Stomach smooth muscle (tissue), 2 donors: ENCODE data around the gene CEBPE.

Experiments used
- H3K27ac ChIP-seq: one replicate; pipeline ENCODE4 v1.7.0; 2013; ENCODE audit warnings: mild to moderate bottlenecking, low read length, inconsistent platforms
- H3K27me3 ChIP-seq, 2 donors: one replicate each; pipeline ENCODE4 v1.7.0; 2013; ENCODE audit warnings: low read length in 2 of 2; ENCODE audit not compliant: insufficient read depth in 2 of 2, control insufficient read depth in 1 of 2
- H3K36me3 ChIP-seq, 2 donors: one replicate each; pipeline ENCODE4 v1.7.0; 2013; ENCODE audit warnings: low read length in 2 of 2; ENCODE audit not compliant: control insufficient read depth in 2 of 2, insufficient read depth in 2 of 2
- H3K4me1 ChIP-seq: one replicate; pipeline ENCODE4 v1.7.0; 2013; ENCODE audit warnings: low read length; ENCODE audit not compliant: control insufficient read depth, insufficient read depth
- H3K4me3 ChIP-seq, 2 donors: one replicate each; pipeline ENCODE4 v1.7.0; 2013; ENCODE audit warnings: low read length in 2 of 2
- H3K9ac ChIP-seq, 2 donors: one replicate each; pipeline ENCODE4 v1.7.0; 2013; ENCODE audit warnings: low read length in 2 of 2, mild to moderate bottlenecking in 1 of 2
- H3K9me3 ChIP-seq, 2 donors: one replicate each; pipeline ENCODE4 v1.7.0; 2013; ENCODE audit warnings: low read length in 2 of 2; ENCODE audit not compliant: control insufficient read depth in 2 of 2
- donor health status: healthy.
- donor health status: Pancreatic carcinoma.

CEBPE gene

DNA sequence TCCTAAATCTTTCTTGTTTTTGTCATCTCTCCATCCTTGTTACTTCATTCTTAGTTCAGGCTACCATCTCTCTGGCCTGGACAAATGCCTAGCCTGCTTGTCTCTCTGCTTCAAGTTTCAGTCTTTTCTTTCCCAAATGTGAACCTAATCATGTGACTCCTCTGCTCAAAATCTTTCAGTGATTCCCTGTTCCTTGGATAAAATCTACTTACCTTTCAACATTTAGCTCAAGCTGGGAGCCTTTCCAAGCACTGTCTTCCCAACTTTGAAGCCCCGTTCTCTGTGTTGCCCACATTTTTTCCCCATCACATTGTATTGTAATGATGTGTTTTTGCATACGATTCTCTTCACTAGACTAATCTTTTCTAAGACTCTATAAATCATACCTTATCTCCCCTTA lies 39.7 kb upstream of the CEBPE start:
- H3K27ac ChIP-seq: no peak overlapping the region
- no peak overlapping the region for H3K9ac ChIP-seq
- no peaks in the 10 kb centered on the region for H3K36me3 ChIP-seq
- H3K9me3 ChIP-seq: no peaks in the 10 kb centered on the region
- no peak overlapping the region for H3K4me3 ChIP-seq
- H3K4me1 ChIP-seq: peaks cover 20% of the 10 kb centered on the region
- H3K27me3 ChIP-seq: no peaks in the 10 kb centered on the region

DNA sequence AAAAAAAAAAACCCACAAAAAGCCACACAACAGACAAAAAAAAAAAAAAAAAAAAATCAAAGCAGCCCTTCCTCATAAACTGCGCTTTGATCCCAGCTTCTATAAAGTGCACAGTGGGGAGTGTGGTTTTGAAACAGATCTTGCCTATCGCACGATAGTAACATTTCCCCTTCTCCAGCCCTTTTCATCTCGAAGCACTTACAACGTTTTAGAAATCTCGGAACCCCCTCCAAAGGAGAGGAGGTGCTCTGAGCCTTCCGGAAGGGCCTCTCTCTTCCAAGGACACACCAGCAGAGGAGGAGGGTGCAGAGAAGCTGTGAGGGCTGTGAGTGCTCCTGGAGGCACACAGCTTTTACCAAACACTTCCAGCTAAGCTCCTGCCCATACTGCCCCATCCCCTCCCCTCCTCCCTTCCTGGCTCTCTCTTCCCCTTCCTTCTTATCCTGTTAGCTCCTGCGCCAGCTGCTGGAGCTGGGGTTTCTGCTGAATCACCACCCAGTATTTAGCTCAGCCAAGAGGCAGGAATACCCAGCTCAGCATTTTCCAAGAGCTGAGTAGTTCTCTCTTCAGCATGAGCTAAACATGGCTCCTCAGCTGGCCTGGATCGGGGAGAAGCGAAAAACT lies 36.0 kb upstream of the CEBPE start:
- Histone ChIP-seq H3K9ac (peak overlapping the region; percentile 58 to 66), H3K36me3 (no peaks in the 10 kb centered on the region), H3K4me3 (peak overlapping the region; percentile 21 to 52), H3K9me3 (no peaks in the 10 kb centered on the region), H3K4me1 (peaks cover 37% of the 10 kb centered on the region), H3K27ac (peak overlapping the region; percentile 97), H3K27me3 (no peaks in the 10 kb centered on the region)

DNA sequence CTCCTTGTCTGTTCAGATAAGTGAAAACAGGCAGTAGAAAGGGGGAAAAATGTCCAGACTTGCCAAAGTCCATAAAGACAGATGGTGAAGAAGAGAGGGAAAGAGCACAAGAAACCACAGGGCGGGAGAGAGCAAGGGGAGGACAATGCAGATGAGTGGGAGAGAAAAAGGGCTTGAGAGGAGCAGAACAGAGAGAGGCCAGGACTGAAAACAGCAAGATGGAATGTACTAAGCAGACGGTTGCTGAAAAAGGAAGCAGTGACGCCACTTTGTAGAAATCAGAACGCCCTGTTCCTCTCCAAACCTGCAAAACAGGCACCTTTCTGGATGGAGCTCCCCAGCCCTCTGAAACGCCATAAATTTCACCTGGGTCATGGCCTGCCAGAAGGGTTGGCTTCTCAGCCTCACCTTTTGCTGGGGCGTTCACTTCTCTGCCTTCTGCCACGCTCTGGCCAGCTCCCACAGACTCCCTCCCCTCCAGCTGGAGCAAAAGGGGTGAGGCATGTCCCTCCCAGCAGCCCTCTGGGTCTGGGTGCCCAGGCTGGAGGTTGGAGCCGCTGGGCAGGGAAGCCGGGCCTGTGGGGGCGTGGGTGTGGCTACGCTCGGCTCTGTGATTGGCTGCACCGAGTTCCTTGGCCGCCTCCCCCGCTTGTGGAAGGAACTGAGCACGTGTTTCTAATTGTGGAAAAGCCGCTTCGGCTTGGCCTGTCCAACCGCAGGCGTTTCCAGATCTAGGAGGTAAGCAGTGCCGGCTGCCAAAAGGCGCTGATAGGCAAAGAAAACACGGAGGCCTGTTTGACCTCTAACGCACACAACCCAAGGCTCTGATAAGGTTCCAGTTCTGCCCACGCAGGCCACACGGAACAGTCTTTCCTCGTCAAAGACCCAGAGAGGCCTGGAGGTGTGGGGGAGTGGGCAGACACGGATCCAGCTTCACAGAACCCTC lies 35.1 kb upstream of the CEBPE start:
- Histone ChIP-seq H3K36me3 (no peaks in the 10 kb centered on the region), H3K9me3 (no peaks in the 10 kb centered on the region), H3K4me1 (peaks cover 37% of the 10 kb centered on the region), H3K27me3 (no peaks in the 10 kb centered on the region), H3K27ac (peak overlapping the region; percentile 97), H3K9ac (peak overlapping the region; percentile 66 to 72), H3K4me3 (peak overlapping the region; percentile 10 to 71)

DNA sequence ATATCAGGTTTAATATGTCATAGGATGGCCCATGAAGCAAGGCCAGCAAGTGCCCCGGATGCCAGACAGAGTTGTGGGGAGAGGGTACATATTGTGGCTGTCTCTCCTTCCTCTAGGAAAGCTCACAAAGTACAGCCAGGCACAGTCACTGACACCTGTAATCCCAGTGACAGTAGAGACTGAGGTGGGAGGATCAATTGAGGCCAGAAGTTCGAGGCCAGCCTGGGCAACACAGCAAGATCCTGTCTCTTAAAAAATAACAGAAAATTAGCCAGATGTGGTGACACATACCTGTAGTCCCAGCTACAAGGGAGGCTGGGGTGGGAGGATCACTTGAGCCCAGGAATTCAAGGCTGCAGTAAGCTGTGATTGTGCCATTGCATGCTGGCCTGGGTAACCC lies 32.3 kb upstream of the CEBPE start:
- Histone ChIP-seq H3K27me3 (no peaks in the 10 kb centered on the region), H3K4me1 (peaks cover 48% of the 10 kb centered on the region), H3K27ac (no peak overlapping the region), H3K4me3 (no peak overlapping the region), H3K36me3 (no peaks in the 10 kb centered on the region), H3K9me3 (no peaks in the 10 kb centered on the region), H3K9ac (no peak overlapping the region)

DNA sequence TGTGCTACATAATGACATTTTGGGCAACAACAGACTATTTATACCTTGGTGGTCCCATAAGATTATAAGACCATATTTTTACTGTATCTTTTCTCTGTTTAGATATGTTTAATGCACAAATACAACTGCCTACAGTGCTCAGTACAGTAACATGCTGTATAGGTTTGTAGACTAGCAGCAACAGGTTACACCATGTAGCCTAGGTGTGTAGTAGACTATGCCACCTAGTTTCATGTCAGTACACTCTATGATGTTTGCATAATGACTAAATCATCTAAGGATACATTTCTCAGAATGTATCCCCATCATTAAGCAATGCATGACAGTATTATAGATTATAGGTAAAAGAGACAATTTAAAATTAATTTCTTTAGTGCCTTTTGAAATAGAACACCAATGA lies 30.7 kb upstream of the CEBPE start:
- Histone ChIP-seq H3K9me3 (no peaks in the 10 kb centered on the region), H3K9ac (no peak overlapping the region), H3K27ac (peak overlapping the region; percentile 75), H3K27me3 (no peaks in the 10 kb centered on the region), H3K36me3 (no peaks in the 10 kb centered on the region), H3K4me1 (peaks cover 45% of the 10 kb centered on the region), H3K4me3 (no peak overlapping the region)

DNA sequence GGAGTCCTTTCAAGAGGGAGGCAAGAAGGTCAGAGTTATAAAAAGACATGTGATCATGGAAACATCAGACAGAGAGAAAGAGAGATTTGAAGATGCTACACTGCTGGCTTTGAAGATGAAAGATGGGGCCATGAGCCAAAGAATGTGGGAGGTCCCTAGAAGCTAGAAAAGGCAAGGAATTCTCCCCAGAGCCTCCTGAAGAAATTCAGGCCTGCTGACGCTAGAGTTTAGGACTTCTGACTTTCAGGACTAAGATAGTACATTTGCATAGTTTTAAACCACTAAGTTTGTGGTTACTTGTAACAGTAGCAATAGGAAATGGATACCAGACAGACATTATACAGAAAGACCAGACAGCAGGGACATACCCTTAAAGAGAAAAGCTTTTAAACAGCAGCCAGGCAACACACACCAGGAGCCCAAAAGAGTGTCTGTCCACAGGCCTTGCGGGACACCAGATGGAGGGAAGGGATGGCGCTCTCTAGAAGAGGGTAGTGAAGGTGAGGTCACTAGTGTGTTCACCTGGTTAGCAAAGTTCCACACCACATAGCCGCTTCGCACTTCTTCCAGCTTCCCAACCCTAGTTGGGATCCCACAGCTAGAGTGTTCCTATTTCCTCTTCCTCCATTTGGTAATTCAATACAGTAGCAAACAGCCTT lies 29.7 kb upstream of the CEBPE start:
- Histone ChIP-seq H3K4me1 (peaks cover 35% of the 10 kb centered on the region), H3K36me3 (no peaks in the 10 kb centered on the region), H3K27ac (peak overlapping the region; percentile 75), H3K4me3 (no peak overlapping the region), H3K9ac (no peak overlapping the region), H3K27me3 (no peaks in the 10 kb centered on the region), H3K9me3 (no peaks in the 10 kb centered on the region)

DNA sequence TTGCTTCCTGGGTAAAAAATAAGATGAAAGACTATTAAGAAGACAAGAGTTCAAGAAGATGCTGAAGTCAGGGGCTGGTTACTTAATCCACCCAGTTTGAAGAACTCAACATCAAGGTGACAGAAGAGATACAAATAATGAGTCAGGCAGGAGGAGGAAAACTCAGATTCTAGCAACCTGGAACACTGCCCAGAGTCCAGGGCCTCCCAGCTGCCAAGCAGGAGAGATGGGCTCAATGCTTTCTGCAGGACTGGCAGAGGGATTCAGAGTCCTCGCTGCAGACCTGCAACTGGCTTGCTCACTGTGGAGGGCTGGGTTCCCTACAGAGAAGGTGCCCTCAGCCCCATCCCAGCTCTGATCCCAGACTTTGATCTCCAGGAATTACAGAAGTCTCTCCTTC lies 28.6 kb upstream of the CEBPE start:
- H3K4me1 ChIP-seq: peaks cover 31% of the 10 kb centered on the region
- no peak overlapping the region for H3K9ac ChIP-seq
- H3K27ac ChIP-seq: peak overlapping the region; percentile 46

DNA sequence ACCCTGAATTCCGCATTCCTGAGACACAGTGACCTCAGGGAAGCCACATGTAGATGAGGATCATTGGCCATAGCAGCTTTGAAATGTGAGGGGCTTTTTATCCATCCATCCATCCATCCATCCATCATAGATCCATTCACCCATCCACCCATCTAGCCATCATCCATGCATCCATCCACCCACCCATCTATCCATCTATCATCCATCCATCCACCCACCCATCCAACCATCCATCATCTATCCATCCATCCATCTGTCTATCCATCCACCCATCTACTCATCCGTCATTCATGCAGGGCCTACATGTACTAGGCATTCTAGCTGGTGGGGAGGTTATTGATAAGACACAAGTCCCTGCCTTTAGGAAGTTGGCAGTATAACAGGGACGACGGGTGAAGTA lies 27.9 kb upstream of the CEBPE start:
- Histone ChIP-seq H3K9ac (no peak overlapping the region), H3K4me1 (peaks cover 36% of the 10 kb centered on the region)

More for the DNA sequence above, 28.6 kb upstream of the CEBPE start:
- Histone ChIP-seq H3K4me3 (no peak overlapping the region), H3K9me3 (no peaks in the 10 kb centered on the region), H3K36me3 (no peaks in the 10 kb centered on the region), H3K27me3 (no peaks in the 10 kb centered on the region)

DNA sequence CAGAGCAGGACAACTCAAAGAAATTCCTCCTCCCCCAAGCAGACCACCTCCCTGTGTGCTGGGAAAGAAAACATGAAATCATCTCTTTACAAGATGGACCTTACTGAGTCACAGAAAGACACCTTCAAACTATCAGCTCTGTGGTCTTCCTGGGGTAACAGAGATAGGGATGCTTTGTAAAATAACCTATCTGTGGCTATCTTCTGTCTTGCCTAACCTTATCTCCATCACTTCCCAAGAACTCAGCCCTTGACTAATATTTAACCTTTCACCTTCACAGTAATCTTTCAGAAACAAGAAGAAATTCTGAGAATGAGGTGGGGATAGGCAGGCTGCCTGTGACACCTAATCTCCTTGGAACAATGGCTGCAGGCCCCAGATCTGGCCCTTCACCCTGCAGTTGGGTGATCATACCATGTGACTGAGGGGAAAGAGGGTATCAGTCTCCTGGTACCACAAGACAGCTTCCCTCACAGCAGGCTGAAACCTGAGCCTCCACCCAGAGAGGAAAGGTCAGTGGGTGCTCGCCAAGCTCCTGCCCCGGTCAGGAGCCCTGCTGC lies 27.4 kb upstream of the CEBPE start:
- Histone ChIP-seq H3K4me3 (no peak overlapping the region), H3K9ac (peak overlapping the region in 1 of 2 donors; percentile 23), H3K9me3 (no peaks in the 10 kb centered on the region), H3K27ac (peak overlapping the region; percentile 53), H3K36me3 (no peaks in the 10 kb centered on the region), H3K27me3 (no peaks in the 10 kb centered on the region), H3K4me1 (peaks cover 41% of the 10 kb centered on the region)

More for the DNA sequence above, 27.9 kb upstream of the CEBPE start:
- Histone ChIP-seq H3K27me3 (no peaks in the 10 kb centered on the region), H3K9me3 (no peaks in the 10 kb centered on the region), H3K36me3 (no peaks in the 10 kb centered on the region), H3K27ac (peak overlapping the region; percentile 53), H3K4me3 (no peak overlapping the region)

DNA sequence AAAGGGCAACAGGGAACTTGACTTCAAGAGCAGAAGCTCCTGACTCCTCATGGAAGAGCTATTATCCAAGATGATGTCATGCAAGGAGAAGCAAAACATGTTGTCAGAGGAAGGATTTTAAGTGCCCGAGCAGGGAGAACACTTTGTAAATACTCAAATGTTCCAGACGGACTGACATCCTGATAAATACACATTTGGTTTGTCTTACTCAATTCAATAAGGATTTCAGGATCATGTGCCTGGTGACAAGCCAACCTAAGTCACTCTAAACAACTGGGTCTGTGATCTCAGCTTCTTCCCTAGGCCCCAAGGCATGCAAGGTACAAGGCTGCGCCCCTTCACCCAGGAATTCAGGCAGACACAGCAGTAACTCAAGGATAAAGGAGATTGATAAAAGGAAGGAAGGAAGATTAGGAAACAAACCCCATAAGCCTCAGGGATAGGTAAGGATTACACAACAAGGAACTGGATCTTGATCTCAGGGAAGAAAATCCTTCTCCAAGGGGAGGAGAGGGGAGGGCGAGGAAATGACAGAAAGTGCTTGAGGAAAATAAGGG lies 26.8 kb upstream of the CEBPE start:
- Histone ChIP-seq H3K9ac (peak overlapping the region in 1 of 2 donors; percentile 23), H3K9me3 (no peaks in the 10 kb centered on the region), H3K27ac (peak overlapping the region; percentile 53), H3K27me3 (no peaks in the 10 kb centered on the region), H3K4me3 (no peak overlapping the region), H3K4me1 (peaks cover 40% of the 10 kb centered on the region), H3K36me3 (no peaks in the 10 kb centered on the region)
